Aortic smooth muscle cell (primary cell): ENCODE data around the gene ACP3. TPM values are rescaled to one million over a fixed set of nuclear protein-coding genes. Genes with fewer than 3 reads are reported as not detected.

Source experiments
- total RNA-seq: library from RNA; depleted of rRNA; stranded (reverse); fragments of >200 nt; gene quantifications from 2 replicates; pipeline ENCODE4 v1.2.3, GENCODE V29; 2014

Gene ACP3, protein sequence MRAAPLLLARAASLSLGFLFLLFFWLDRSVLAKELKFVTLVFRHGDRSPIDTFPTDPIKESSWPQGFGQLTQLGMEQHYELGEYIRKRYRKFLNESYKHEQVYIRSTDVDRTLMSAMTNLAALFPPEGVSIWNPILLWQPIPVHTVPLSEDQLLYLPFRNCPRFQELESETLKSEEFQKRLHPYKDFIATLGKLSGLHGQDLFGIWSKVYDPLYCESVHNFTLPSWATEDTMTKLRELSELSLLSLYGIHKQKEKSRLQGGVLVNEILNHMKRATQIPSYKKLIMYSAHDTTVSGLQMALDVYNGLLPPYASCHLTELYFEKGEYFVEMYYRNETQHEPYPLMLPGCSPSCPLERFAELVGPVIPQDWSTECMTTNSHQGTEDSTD
- not detected in 2 replicates for total RNA-seq

DNA sequence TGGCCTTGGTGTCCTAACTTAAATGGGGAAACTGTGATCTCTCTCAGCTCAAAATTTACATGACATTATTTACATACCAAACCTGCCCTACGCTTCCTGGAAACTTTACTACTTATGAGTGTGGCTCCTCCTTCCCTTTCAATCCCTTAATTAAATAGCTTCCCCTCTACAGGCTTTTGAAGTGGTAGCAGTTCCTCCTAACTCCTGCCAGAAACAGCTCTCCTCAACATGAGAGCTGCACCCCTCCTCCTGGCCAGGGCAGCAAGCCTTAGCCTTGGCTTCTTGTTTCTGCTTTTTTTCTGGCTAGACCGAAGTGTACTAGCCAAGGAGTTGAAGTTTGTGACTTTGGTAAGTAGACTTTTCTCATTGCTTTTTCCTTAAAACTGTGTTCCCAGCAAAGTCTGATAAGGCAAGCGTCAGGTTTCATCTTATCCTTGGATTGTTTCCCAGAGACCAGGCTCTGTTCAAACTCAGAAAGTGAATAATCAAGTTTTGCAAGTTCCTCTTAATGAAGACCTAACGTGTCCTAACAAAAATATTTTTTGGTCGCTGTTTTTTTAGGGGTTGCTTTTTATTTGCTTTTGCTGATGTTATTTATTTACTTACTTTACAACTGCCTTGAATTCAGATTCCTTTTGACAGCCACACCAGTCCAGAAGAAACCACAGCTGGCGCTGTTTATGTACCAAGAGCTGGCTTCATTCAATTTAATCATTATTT lies at the start of gene ACP3:
Gene ACP3, plus strand, starts transcription at position 179 of the 720 bp plus-strand sequence. Its CDS starts 50 bp downstream, at position 229.

Other genes with a start within 250 kb of the ACP3 start
- gene DNAJC13, start 100.1 kb downstream of the ACP3 start, total RNA-seq: 78.5 and 99.1 TPM in 2 replicates